Spleen (tissue), 7 donors: Measurements from ENCODE around the gene RAPGEF4.

Experiments
- CTCF ChIP-seq, 11 experiments: fragments of 200-600 bp in 7 of 11; fragments of 450-650 bp in 4 of 11; sonication (generic) in 4 of 11; IDR thresholded peaks in 8 of 11; conservative IDR thresholded peaks in 3 of 11; 1 replicate in 7 of 11; 2 replicates in 4 of 11; pipeline versions ENCODE4 v1.4.0 to v1.8.0; 2016 to 2021; ENCODE audit warnings: antibody characterized with exemption in 11 of 11, inconsistent platforms in 4 of 11, mild to moderate bottlenecking in 1 of 11
- POLR2AphosphoS5 ChIP-seq, 3 donors: sonication (generic); formaldehyde crosslinking; IDR thresholded peaks; one replicate each; pipeline ENCODE4 v1.5.1; 2017; ENCODE audit warnings: antibody characterized with exemption in 3 of 3
- donor health status: DM: no; HTN: no; CAD: no; lungs with moderate emphysema.
- donor health status: DM: no; HTN: no; CAD: no.
- donor health status: DM: no; HTN: no; CAD: no.

GRCh38 chr2:173056705-173057364, 321.2 kb downstream of the RAPGEF4 start:
- TF ChIP-seq CTCF (IDR thresholded peaks at IDR 0.05 in 8 of 11, conservative IDR thresholded peaks at IDR 0.05 in 3 of 11) (no peak), POLR2AphosphoS5 (IDR thresholded peaks at IDR 0.05) (no peak)
